Activated T-cell treated with anti-CD3 and anti-CD28 coated beads, Interleukin-2, amount 50 U/mL, for 24 hours (primary cell): ENCODE results near the gene TACC2.

ENCODE experiments used
- DNase-seq: peaks from one replicate; pipeline ENCODE4 v3.0.0-alpha.2; 2020
- H3K27ac Mint-ChIP-seq: 2 replicates; pipeline ENCODE4 v1.8.0; 2020; ENCODE audit warnings: mild to moderate bottlenecking, mixed read lengths
- H3K27me3 Mint-ChIP-seq: 2 replicates; pipeline ENCODE4 v1.8.0; 2020; ENCODE audit warnings: mixed read lengths
- H3K36me3 Mint-ChIP-seq: 2 replicates; pipeline ENCODE4 v1.8.0; 2020; ENCODE audit warnings: low read depth, mixed read lengths
- H3K4me1 Mint-ChIP-seq: 2 replicates; pipeline ENCODE4 v1.8.0; 2020; ENCODE audit warnings: low read depth, mixed read lengths
- H3K4me3 Mint-ChIP-seq: 2 replicates; pipeline ENCODE4 v1.8.0; 2020; ENCODE audit warnings: mild to moderate bottlenecking, moderate library complexity, mixed read lengths
- H3K9me3 Mint-ChIP-seq: 2 replicates; pipeline ENCODE4 v1.8.0; 2020; ENCODE audit warnings: mixed read lengths

Gene TACC2

DNA sequence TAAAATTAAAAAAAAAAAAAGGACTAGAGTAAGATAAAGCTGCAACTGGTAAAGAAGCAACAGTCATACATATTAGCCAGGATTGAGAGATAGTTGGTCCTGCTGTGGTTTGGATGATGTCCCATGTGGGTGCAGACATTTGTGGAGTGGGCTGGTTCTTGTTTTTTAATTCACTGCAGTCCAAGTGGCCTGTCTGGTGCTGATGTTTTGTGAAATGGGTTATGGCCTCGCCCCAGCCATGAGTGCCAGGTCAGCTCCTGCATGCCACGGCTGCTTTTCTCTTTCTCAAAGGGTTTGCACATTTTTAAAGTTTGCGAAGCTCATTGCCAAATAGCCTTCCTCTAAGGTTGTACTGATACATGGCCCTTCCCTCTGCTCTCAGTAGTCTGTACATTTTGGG, 268.1 kb downstream of the TACC2 start:
- H3K36me3 Mint-ChIP-seq, result no peaks in the 10 kb centered on the region
- H3K9me3 Mint-ChIP-seq, result peaks cover 3% of the 10 kb centered on the region
- no peak overlapping the region for H3K4me3 Mint-ChIP-seq
- DNase-seq, result no peak
- H3K27ac Mint-ChIP-seq, result no peak overlapping the region
- peaks cover 19% of the 10 kb centered on the region for H3K27me3 Mint-ChIP-seq
- H3K4me1 Mint-ChIP-seq, result no peaks in the 10 kb centered on the region

DNA sequence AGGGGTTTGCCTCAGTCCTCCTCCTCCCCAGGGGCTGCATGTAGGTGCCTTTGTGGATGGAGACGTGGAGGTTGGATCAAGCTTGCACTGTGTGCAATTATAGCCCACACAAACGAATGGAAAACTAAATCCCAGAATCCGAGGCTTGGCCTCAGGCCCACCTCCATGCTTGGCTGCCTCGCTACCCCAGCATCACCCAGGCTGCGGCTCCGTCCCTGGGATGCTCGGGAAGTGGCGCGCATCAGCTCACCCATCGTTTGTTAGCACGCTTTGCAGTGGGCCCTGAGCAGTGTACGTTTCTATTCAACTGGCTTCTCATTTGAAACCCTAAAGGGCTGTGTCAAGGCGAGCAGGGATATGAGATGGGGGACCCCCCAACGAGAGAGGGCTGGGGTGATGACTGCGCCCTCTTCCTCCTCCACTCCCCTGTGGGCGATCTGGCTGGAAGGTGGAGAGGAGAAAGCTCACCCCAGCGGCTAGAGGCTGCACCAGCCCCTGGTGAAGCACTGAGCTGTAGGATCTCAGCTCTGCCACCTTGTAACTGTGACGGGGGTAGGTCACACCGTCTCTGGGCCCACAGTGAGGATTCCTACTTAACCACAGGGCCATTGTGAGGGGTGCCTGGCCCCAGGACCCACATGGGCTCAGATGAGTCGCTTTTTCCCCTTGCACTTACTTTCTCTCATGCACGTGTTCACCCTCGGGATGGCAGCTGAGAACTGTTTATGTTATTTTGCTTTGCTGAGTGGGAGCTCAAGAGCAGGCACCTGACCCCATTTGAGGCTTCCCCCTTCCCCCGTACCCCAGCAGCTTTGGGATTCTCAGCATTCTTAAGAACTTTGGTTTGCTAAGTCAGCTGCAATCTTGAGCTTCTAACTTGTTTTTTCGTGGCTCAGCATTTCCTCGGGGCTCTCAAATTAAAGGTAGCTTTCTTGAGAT, 269.4 kb downstream of the TACC2 start:
- Mint-ChIP-seq H3K27ac (no peak overlapping the region), H3K27me3 (peaks cover 19% of the 10 kb centered on the region), H3K4me1 (no peaks in the 10 kb centered on the region), H3K36me3 (no peaks in the 10 kb centered on the region), H3K4me3 (no peak overlapping the region), H3K9me3 (peaks cover 8% of the 10 kb centered on the region)
- no peak for DNase-seq

DNA sequence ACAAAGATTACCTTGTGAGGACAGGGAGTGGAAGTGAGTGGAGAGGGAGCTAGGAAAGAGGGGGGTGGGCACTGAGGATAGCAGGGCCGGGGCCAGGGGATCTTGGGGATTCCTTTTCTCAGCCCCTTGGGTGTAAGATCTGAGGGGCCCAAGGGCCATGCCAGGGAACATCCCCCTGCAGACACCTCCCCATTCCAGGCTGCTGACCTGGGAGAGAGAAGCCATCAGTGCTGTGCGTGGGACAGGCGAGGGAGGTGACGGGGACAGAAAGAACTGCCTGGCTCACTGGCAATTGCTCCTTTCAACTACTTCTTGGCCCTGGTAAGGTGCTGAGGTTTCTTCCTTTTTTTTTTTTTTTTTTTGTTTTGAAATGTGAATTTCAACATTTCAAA, 270.1 kb downstream of the TACC2 start:
- Mint-ChIP-seq H3K27ac (no peak overlapping the region), H3K4me1 (no peaks in the 10 kb centered on the region), H3K36me3 (no peaks in the 10 kb centered on the region), H3K27me3 (peaks cover 26% of the 10 kb centered on the region), H3K4me3 (no peak overlapping the region), H3K9me3 (peaks cover 14% of the 10 kb centered on the region)
- no peak for DNase-seq

DNA sequence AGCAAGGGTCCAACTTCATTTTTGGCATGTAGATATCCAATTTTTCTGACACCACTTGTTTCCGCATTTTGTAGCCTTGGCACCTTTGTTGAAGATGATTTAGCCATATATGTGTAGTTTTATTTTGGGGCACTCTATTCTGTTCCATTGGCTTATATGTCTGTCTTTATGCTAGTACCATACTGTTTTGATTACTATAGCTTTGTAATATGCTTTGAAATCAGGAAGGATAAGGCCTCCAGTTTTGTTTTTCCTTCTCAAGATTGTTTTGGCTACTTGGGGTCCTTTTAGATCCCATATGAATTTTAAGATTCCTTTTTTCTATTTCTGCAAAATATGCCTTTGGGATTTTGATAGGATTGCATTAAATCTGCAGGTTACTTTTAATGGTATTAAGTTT, 272.6 kb downstream of the TACC2 start:
- H3K36me3 Mint-ChIP-seq, result no peaks in the 10 kb centered on the region
- H3K4me3 Mint-ChIP-seq, result no peak overlapping the region
- H3K9me3 Mint-ChIP-seq, result peaks cover 14% of the 10 kb centered on the region
- H3K27ac Mint-ChIP-seq, result no peak overlapping the region
- H3K27me3 Mint-ChIP-seq, result peaks cover 42% of the 10 kb centered on the region
- H3K4me1 Mint-ChIP-seq, result no peaks in the 10 kb centered on the region
- DNase-seq, result no peak

DNA sequence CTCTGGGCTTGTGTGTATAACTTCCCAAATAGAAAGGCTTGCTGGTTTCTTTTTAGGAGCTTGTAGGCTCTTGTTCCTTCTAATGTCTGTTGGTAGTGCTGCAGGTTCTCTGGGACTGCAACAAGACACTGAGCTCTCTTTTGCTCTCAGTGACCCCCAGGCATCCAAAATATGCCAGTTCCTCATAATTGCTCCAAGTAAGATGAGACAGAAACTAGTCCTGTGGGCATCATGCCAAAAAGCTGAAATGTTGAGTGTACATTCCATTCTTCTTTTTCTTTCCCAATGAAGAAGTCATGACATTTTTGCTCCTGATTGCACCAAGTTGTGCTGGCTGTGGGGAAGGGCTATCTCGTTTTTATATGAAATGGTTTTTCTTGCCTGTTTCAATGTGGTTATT, 275.0 kb downstream of the TACC2 start:
- H3K36me3 Mint-ChIP-seq, result no peaks in the 10 kb centered on the region
- H3K27ac Mint-ChIP-seq, result no peak overlapping the region
- no peak overlapping the region for H3K4me3 Mint-ChIP-seq
- H3K27me3 Mint-ChIP-seq, result peaks cover 62% of the 10 kb centered on the region
- H3K9me3 Mint-ChIP-seq, result peaks cover 14% of the 10 kb centered on the region
- DNase-seq, result no peak
- no peaks in the 10 kb centered on the region for H3K4me1 Mint-ChIP-seq

DNA sequence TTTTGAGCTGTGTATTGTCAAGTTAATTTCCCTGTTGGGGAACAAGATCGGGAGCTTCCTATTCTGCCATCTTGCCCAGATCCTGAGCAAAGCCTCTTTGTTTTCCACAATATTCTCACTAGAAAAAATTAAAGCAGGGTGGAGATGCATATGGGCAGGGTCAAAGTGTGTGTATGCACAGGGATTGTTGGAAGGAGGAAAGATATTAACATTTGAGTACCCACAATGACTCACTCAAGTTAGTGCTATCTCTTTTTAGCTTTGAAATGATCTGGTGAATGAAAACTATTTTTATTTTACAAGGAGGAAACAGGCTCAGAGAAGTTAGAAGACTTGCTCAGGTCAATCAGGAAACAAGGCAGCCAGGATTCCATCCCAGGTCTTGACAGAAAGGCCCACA, 275.5 kb downstream of the TACC2 start:
- no peak overlapping the region for H3K27ac Mint-ChIP-seq

DNA sequence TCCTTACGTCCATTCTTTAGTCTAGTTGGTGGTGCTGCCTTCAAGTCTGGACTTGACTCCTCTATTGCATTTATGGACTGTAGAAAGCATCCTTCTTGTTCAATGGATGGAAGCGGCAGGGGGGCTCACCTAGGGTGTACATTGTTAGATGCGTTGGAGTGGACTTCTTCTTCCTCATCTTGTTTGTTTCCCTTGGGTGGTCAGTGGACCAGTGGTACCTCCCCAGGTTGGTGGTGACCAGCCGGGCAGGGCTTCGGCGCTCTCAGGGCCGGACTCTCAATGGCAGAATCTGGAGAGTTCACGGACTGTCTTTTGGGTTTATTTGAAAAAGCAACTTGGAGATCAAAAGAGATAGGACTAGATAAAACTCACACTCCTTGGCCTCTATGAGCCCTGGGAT, 276.0 kb downstream of the TACC2 start:
- no peak overlapping the region for H3K27ac Mint-ChIP-seq
- no peak for DNase-seq
- no peak overlapping the region for H3K4me3 Mint-ChIP-seq
- no peaks in the 10 kb centered on the region for H3K36me3 Mint-ChIP-seq
- H3K9me3 Mint-ChIP-seq, result peaks cover 14% of the 10 kb centered on the region
- H3K4me1 Mint-ChIP-seq, result no peaks in the 10 kb centered on the region
- peaks cover 63% of the 10 kb centered on the region for H3K27me3 Mint-ChIP-seq

More for the DNA sequence above, 275.5 kb downstream of the TACC2 start:
- no peak overlapping the region for H3K4me3 Mint-ChIP-seq
- peaks cover 65% of the 10 kb centered on the region for H3K27me3 Mint-ChIP-seq
- peaks cover 14% of the 10 kb centered on the region for H3K9me3 Mint-ChIP-seq
- no peaks in the 10 kb centered on the region for H3K36me3 Mint-ChIP-seq
- no peak for DNase-seq
- H3K4me1 Mint-ChIP-seq, result no peaks in the 10 kb centered on the region

DNA sequence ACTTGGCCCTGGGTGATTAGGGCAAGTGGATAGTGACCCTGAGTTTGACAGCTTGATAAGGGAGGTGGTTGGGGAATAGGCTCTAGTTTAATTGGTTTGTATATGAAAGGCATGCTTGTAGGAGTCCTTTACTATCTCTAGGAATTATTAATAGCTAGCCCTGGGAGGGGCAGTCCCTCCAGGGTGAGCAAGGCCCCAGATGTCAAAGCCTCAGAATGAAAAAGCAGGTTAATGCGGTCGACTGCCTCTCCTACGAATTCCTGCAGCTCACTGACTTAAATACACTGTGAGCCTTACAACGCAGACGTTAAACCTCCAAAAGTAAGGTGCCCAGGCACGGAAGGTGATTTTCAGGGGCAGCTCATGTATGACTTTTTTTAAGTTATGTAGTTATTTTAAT, 276.9 kb downstream of the TACC2 start:
- Mint-ChIP-seq H3K27ac (no peak overlapping the region), H3K36me3 (no peaks in the 10 kb centered on the region), H3K4me1 (no peaks in the 10 kb centered on the region), H3K9me3 (peaks cover 14% of the 10 kb centered on the region), H3K4me3 (no peak overlapping the region), H3K27me3 (peaks cover 55% of the 10 kb centered on the region)
- DNase-seq, result no peak

DNA sequence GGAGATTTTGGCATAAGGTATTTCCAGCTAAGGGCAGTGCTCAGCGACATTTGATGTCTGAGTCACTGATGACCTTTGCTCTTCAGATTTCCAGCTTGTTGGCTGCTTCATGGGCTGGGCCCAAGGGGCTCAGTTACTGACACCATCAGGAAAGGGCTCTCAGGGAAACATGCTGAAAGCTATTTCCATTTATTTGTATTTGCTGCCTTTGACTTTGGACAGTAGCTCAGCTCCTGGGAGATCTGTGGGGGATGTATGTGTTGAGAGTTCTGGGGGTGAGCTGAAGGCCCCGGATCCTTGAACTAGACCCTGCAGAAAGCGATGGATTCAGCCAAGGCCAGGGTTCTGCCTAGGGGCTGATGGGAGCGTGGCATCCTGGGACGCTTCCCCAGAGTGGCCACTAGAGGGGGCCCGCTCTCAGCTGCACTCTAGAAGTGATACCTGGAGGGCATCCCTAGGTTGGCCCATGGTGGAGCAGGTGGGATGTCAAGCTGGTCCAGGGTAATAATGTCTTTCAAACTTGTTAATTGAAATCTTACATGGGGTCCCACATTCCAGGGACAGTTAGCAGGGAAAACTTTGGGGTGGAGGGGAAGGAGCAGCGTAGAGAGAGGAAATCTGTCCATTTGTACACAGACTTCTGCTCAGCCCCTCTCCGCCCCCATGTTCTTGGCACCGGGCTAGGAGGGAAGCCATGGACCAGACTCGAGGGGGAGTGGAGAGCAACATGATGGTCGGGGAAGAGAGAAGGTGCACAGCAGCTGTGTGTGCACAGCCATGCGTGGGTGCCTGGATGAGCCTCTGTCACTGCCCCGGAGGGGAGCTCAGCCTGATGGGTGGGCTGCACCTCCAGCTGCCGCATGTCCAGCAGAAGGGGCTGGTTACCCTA, 279.1 kb downstream of the TACC2 start:
- H3K4me3 Mint-ChIP-seq, result no peak overlapping the region
- H3K27ac Mint-ChIP-seq, result no peak overlapping the region
- H3K9me3 Mint-ChIP-seq, result peaks cover 9% of the 10 kb centered on the region
- no peaks in the 10 kb centered on the region for H3K36me3 Mint-ChIP-seq
- peak; percentile 65 for DNase-seq
- peaks cover 55% of the 10 kb centered on the region for H3K27me3 Mint-ChIP-seq
- H3K4me1 Mint-ChIP-seq, result no peaks in the 10 kb centered on the region

DNA sequence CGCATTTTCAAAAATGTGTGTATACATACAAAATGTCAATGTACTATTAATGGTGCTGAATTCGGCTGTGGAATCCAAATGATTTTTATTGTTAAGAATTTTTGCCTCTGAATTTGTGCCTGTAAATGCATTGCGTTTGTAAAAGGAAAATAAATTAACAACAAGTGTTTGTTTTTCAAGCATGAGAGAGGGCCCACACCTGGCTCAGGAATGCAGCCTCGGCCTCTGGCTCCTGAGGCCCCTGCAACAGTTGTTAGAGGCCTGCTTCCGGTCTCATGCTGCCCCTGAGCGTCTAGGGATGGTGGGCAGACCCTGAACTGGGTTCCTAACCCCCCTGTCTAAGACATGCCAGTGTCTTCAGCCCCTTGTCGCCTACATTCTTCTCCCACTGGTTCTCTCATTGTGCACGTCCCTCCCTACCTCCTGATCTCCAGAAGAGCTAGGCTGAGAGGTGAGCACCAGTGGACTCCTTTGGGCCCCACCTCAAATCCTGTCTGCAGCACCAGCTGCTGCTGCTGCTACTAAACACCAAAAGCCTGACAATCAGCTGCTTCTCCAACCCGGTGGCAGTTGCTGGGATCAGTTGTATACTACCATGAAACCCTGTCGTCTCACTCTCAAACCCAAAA, 280.2 kb downstream of the TACC2 start:
- Mint-ChIP-seq H3K27me3 (peaks cover 47% of the 10 kb centered on the region), H3K4me1 (no peaks in the 10 kb centered on the region), H3K36me3 (no peaks in the 10 kb centered on the region), H3K27ac (no peak overlapping the region), H3K9me3 (no peaks in the 10 kb centered on the region), H3K4me3 (no peak overlapping the region)
- no peak for DNase-seq

DNA sequence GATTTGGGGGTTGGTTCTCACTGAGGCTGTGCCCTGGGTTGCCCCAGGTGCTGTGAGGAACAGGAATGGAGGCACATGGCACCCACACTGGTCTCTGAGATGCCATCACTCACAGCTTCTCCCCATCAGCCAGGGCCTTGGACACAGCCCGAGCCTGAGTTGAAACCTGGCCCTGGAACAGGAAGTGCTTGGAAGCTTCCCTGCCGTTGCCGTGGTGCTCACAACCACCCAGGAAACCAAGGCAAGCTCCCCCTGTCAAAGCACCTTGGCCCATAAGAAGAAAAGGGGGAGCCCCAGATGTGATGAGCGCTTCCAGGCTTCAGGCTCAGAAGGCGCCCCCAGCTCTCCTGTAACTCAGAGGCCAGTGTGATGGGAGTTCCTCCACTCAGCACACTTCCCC, 282.1 kb downstream of the TACC2 start, which contains the start of gene BTBD16:
TSS of gene BTBD16 (plus strand) at position 221 of the 400 bp plus-strand sequence. CDS start 3,786 bp downstream, outside the sequence.
- peaks cover 28% of the 10 kb centered on the region for H3K27me3 Mint-ChIP-seq
- H3K36me3 Mint-ChIP-seq, result no peaks in the 10 kb centered on the region
- H3K4me3 Mint-ChIP-seq, result no peak within 1 kb of the TSS
- H3K9me3 Mint-ChIP-seq, result no peaks in the 10 kb centered on the region
- no peaks in the 10 kb centered on the region for H3K4me1 Mint-ChIP-seq
- no peak within 1 kb of the TSS for H3K27ac Mint-ChIP-seq
- DNase-seq, result no peak

DNA sequence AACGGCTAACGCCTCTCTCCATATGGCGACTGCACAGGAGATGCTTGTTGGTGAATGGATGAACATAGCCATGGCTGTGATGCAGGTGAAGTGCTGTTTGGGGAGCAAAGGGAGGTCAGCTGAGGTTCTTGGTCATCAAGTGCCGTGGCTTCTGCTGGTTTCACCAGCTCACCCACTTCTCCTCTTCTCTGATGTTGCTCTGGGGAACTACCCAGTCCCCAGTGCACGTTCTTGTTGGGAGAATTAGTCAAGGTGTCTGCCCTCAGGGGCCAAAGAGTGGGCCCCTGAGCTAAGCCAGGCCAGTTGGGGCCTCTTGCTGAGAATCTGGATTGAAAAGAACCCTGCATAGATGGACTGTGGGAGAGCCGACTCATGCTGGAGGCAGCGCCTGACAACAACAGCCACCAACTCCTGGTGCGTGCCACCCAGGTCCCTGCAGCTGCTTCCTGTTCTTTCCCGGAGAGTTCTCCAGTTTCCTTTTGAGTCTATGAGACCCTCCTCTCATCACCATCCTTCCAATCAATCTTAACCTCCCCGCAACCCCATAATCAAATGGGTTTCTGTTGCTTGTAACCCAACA, 285.1 kb downstream of the TACC2 start:
- Mint-ChIP-seq H3K36me3 (no peaks in the 10 kb centered on the region), H3K4me1 (no peaks in the 10 kb centered on the region), H3K9me3 (no peaks in the 10 kb centered on the region), H3K4me3 (no peak overlapping the region), H3K27me3 (peaks cover 9% of the 10 kb centered on the region), H3K27ac (no peak overlapping the region)
- DNase-seq, result no peak

DNA sequence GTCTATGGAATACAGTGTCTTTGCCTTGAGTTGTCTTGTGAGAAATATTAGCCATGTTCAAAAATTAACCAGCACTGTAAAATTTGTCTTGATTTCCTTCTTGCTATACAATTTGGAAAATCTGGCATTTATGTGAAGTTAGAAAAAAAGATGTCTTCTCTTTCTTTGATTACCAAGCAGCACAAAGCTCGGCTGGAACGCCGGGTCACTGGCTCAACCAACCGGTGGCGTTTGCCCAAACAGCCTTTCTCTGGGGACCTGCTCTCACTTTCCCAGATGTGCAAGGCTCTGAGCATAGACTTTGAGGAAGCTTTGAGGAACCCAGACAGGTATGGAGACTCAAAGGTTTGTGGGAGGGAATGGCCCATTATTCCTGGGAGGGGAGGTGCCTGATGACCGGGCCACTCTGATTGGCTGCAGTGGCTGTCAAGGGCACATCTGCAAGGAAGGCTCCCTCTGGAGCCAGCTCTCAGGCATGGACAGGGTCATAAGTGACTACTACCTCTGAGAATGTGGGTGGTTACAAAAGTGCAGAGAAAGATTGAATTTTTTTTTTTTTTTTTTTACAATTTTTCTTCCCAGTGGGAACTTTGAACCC, 287.7 kb downstream of the TACC2 start:
- H3K9me3 Mint-ChIP-seq, result no peaks in the 10 kb centered on the region
- no peak for DNase-seq
- H3K4me1 Mint-ChIP-seq, result peaks cover 2% of the 10 kb centered on the region
- H3K27me3 Mint-ChIP-seq, result peaks cover 13% of the 10 kb centered on the region
- no peak overlapping the region for H3K4me3 Mint-ChIP-seq
- H3K27ac Mint-ChIP-seq, result no peak overlapping the region
- no peaks in the 10 kb centered on the region for H3K36me3 Mint-ChIP-seq
